ENCODE measurements around the gene HDAC4. TPM values are rescaled to one million over a fixed set of nuclear protein-coding genes. Genes with fewer than 3 reads are reported as not detected.
A peak's percentile ranks its signal among the peaks of the same experiment; 100 is the strongest.

Gene HDAC4
- total RNA-seq, 4 donors from 2014 or later: 12.9 to 91.6 (median 39.8) TPM

DNA sequence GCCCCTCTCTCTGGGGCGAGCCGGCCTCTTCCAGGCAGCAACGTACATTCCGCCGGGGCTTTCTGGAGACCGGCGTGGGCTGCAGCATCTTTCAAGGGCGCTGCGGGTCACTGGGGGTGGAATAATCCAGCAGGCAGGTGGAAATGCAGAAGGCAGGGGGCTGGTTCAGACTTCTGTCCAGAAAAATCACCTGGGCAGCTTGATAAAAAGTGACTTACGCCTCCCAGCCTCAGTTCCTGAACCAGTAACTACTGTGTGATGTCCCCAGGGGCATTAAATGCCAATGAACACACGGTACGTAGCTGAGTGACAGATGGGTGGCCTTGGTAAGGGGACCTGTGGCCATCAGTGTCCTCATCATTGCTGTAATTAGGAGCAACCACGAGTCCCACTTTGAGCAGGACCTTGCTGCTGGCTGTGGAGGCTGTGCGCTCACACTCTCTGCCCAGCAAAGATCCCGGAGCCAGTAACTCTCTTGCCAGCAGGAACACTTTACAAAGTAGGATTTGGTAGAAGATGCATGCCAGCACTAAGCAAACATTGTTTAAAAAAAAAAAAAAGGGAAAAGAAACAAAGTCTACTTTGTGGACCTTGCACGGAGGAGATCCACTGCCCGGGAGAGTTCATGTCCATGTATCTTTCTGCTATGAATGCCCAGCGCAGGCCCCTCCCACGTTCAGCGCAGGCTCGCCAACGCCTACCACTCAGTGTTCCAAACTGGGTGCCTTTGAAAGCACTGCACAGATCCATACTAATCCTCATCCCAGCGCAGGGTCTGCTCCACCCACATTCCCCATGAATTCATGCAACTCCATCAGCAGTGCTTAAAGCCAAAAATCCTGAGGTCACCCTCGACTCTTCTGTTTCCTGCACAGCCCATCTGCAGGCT lies 177.3 kb downstream of the HDAC4 start:
- H3K27me3 ChIP-seq: no peaks in the 10 kb centered on the region
- H3K4me3 ChIP-seq (replicated peaks in 1 of 3): no peak overlapping the region
- TF ChIP-seq POLR2A (IDR thresholded peaks at IDR 0.05): no peak
- TF ChIP-seq, protein P1, sequence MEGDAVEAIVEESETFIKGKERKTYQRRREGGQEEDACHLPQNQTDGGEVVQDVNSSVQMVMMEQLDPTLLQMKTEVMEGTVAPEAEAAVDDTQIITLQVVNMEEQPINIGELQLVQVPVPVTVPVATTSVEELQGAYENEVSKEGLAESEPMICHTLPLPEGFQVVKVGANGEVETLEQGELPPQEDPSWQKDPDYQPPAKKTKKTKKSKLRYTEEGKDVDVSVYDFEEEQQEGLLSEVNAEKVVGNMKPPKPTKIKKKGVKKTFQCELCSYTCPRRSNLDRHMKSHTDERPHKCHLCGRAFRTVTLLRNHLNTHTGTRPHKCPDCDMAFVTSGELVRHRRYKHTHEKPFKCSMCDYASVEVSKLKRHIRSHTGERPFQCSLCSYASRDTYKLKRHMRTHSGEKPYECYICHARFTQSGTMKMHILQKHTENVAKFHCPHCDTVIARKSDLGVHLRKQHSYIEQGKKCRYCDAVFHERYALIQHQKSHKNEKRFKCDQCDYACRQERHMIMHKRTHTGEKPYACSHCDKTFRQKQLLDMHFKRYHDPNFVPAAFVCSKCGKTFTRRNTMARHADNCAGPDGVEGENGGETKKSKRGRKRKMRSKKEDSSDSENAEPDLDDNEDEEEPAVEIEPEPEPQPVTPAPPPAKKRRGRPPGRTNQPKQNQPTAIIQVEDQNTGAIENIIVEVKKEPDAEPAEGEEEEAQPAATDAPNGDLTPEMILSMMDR (IDR thresholded peaks at IDR 0.05): no peak
- H3K36me3 ChIP-seq: no peaks in the 10 kb centered on the region
- DNase-seq: peak; percentile 38 to 40
- intact Hi-C loops (cut with DNase I): no loop called here
- H3K9me3 ChIP-seq: no peaks in the 10 kb centered on the region
- H3K27ac ChIP-seq: peak overlapping the region in 2 of 3 donors; percentile 34 to 62
- WGBS, 2 donors: 71 to 72% methylated on average over 24 of the region's 24 CpGs
- H3K4me1 ChIP-seq: peaks cover 48 to 67% of the 10 kb centered on the region in 2 donors

DNA sequence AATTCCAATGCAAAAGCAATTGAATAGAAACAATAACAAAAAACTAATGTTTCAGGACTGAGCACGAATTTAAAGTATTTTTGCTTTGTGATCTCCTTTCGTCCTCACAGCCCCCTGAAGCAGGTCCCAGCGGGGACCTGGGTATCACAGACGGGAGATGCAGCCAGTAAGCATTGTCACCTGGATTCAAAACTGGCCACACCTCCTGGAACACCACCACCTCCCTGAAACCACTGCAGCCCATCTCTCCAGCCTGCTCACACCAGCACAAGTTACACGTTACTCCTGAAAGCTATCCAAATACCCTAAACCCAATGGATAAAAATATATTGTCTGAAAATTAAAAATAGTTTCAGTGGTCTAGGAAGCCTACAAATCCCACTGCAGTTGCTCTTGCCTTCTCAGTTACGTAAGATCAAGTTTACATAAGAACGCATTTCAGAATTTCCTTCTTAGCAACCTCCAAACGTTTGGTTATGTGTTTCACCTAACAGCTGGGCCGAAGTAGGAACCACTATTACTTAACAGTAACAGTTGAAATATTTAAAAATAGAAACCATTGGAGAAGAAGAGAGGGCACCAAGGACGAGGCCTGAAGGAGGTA lies 178.0 kb downstream of the HDAC4 start:
- WGBS, 2 donors: 63 to 77% methylated on average over 10 of the region's 10 CpGs
- Histone ChIP-seq H3K9me3 (no peaks in the 10 kb centered on the region), H3K4me1 (peaks cover 47 to 63% of the 10 kb centered on the region in 2 donors), H3K27ac (peak overlapping the region; percentile 1 to 62 (median 34)), H3K27me3 (no peaks in the 10 kb centered on the region), H3K4me3 (replicated peaks in 1 of 3) (no peak overlapping the region), H3K36me3 (no peaks in the 10 kb centered on the region)
- DNase-seq: no peak
- intact Hi-C loops (cut with DNase I): no loop called here
- no peak for TF ChIP-seq POLR2A (IDR thresholded peaks at IDR 0.05)
- TF ChIP-seq, protein P1 (IDR thresholded peaks at IDR 0.05): no peak

DNA sequence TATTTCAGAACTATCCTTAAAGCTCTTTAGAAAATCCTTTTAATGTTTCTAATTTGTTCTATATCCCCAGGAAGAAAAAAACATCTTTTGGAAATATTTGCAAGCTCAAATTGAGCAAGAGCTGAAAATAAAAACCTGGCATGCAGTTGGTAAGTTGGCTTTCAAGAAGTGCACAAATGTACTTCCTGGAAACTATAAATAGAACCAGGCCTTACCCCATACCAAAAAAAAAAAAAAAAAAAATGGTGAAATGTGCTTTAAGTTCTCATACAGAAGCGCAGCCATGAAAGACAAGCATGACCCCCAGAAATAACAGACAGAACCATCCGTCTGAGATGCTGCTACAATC lies 178.5 kb downstream of the HDAC4 start:
- H3K4me1 ChIP-seq: peaks cover 42 to 57% of the 10 kb centered on the region in 2 donors
- 47 to 90% methylated on average over 2 of the region's 2 CpGs for WGBS, 2 donors
- no peaks in the 10 kb centered on the region for H3K27me3 ChIP-seq
- DNase-seq: no peak
- H3K4me3 ChIP-seq (replicated peaks in 1 of 3): no peak overlapping the region
- TF ChIP-seq, protein P1 (IDR thresholded peaks at IDR 0.05): no peak
- TF ChIP-seq POLR2A (IDR thresholded peaks at IDR 0.05): no peak
- no peaks in the 10 kb centered on the region for H3K36me3 ChIP-seq
- H3K27ac ChIP-seq: peak overlapping the region; percentile 52 to 62 (median 62)
- H3K9me3 ChIP-seq: no peaks in the 10 kb centered on the region
- intact Hi-C loops (cut with DNase I): no loop called here

DNA sequence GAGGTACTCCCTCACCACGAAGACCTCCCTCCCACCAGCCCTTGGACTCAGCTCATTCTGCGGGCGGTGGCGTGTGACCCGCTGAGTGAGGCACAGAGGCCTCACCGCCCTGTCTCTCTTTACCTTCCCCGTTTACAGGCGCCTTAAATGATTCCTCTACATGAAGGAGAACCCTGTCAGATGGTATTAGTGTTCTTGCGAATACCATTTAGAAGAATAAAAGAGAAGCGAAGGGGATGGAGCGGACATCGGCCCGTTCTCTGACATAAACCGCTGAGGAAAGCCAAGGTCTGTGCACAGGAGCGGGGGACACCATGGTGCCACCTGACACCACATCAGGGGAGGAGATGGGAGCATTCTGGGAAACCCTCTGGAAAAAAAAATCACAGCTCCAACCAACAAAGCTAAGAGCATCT lies 179.8 kb downstream of the HDAC4 start:
- Histone ChIP-seq H3K27me3 (no peaks in the 10 kb centered on the region), H3K9me3 (no peaks in the 10 kb centered on the region), H3K4me1 (peaks cover 31 to 47% of the 10 kb centered on the region in 2 donors), H3K4me3 (replicated peaks in 1 of 3) (no peak overlapping the region), H3K36me3 (no peaks in the 10 kb centered on the region), H3K27ac (peak overlapping the region in 2 of 3 donors; percentile 52 to 56)
- no peak for DNase-seq
- WGBS, 2 donors: 77 to 86% methylated on average over 15 of the region's 15 CpGs
- no peak for TF ChIP-seq POLR2A (IDR thresholded peaks at IDR 0.05)
- TF ChIP-seq, protein P1 (IDR thresholded peaks at IDR 0.05): no peak
- intact Hi-C loops (cut with DNase I): no loop called here

DNA sequence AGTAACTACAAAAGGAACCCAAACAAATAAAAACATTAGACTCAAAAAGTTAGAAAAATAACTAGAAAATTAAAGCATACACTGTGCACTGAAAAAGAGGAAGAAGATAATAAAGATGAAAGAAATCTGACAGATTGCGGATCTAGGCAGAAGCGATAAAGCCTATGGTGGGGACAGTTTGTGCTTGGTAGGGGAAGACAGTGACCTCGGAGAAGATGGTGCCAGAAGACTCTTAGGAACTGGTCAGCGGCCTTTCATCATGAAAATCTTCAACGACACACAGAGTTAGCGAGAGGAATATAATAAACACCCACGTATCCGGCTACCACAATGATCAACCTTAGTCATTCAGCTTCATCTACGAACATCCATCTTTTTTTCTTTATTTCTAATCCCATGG lies 180.5 kb downstream of the HDAC4 start:
- Histone ChIP-seq H3K4me1 (peaks cover 31 to 41% of the 10 kb centered on the region in 2 donors), H3K27me3 (no peaks in the 10 kb centered on the region), H3K27ac (no peak overlapping the region), H3K9me3 (no peaks in the 10 kb centered on the region), H3K4me3 (replicated peaks in 1 of 3) (no peak overlapping the region), H3K36me3 (no peaks in the 10 kb centered on the region)
- TF ChIP-seq, protein P1 (IDR thresholded peaks at IDR 0.05): no peak
- no peak for TF ChIP-seq POLR2A (IDR thresholded peaks at IDR 0.05)
- 94 to 96% methylated on average over 9 of the region's 9 CpGs for WGBS, 2 donors
- no peak for DNase-seq
- intact Hi-C loops (cut with DNase I): no loop called here
